ENCODE data around the gene MBOAT1. TPM values are rescaled to one million over a fixed set of nuclear protein-coding genes. Genes with fewer than 3 reads are reported as not detected.

MBOAT1 gene
- total RNA-seq, 4 donors from 2014 or later, result 6.6 to 10.2 (median 7.0) TPM

GRCh38 chr6:20241102-20241501 lies 28.8 kb upstream of the MBOAT1 start:
- DNase-seq (ENCODE audit: low spot score), result no peak
- no peak for TF ChIP-seq CTCF (IDR thresholded peaks at IDR 0.05)
- ATAC-seq (ENCODE audit: low FRiP score), result no peak

- TF ChIP-seq CTCF (IDR thresholded peaks at IDR 0.05), result no peak
- ATAC-seq (ENCODE audit: low FRiP score), result no peak
- DNase-seq (ENCODE audit: low spot score), result no peak
Observed at GRCh38 chr6:20238688-20239587, 26.7 kb upstream of the MBOAT1 start.

- no peak for TF ChIP-seq CTCF (IDR thresholded peaks at IDR 0.05)
- ATAC-seq (ENCODE audit: low FRiP score) (no peak), DNase-seq (ENCODE audit: low spot score) (no peak)
Observed at GRCh38 chr6:20237677-20238460, 25.6 kb upstream of the MBOAT1 start.

GRCh38 chr6:20236909-20237600 lies 24.8 kb upstream of the MBOAT1 start:
- no peak for ATAC-seq (ENCODE audit: low FRiP score)
- no peak for TF ChIP-seq CTCF (IDR thresholded peaks at IDR 0.05)

GRCh38 chr6:20236344-20236743 lies 24.1 kb upstream of the MBOAT1 start:
- DNase-seq (ENCODE audit: low spot score) (no peak), ATAC-seq (ENCODE audit: low FRiP score) (no peak)
- no peak for TF ChIP-seq CTCF (IDR thresholded peaks at IDR 0.05)

More at GRCh38 chr6:20236909-20237600, 24.8 kb upstream of the MBOAT1 start:
- DNase-seq (ENCODE audit: low spot score), result no peak

- TF ChIP-seq CTCF (IDR thresholded peaks at IDR 0.05), result no peak
- ATAC-seq (ENCODE audit: low FRiP score) (no peak), DNase-seq (ENCODE audit: low spot score) (no peak)
Observed at GRCh38 chr6:20235041-20235440, 22.8 kb upstream of the MBOAT1 start.
